GM21723 (cell line): ENCODE data around the gene ZNF362.

Source experiments
- ATAC-seq: cut with Tn5 transposase; IDR thresholded peaks from one replicate; pipeline ENCODE4 v1.9.1; 2021; ENCODE audit warnings: mild to moderate bottlenecking, moderate library complexity; ENCODE audit not compliant: unreplicated experiment

The ZNF362 gene

DNA sequence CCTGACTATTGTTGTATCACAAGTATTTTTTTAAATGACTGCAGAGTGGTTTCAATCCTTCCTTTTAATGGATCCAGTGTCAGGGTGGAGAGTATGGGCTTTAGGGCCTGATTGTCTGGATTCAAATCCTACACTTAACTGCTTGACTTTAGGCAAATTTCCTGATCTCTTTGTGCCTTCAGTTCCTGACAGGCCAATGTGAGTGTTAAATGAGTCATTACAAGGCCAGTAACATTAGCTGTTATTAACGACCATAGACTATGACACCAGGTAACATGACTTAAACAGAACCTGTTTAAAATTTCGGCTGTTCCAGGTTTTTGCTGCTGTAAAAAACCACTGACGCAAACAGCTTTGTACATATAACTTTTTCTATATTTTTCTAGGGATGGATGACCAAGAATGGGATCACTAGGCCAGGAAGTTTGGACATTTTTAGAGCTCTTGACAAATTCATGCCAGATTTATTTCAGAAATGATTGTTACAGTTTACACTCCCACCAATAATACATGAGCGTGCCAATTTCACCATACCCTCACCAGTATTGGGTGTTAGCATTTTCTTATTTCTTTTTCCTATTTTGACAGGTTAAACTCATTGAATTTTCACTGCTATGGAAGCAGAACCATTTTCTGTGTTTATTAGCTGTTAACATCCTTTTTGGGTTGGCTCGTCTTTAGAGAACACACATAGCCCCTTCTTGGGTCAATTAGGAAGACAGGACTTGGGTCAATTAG, 11.3 kb downstream of the ZNF362 start:
- no peak for ATAC-seq

DNA sequence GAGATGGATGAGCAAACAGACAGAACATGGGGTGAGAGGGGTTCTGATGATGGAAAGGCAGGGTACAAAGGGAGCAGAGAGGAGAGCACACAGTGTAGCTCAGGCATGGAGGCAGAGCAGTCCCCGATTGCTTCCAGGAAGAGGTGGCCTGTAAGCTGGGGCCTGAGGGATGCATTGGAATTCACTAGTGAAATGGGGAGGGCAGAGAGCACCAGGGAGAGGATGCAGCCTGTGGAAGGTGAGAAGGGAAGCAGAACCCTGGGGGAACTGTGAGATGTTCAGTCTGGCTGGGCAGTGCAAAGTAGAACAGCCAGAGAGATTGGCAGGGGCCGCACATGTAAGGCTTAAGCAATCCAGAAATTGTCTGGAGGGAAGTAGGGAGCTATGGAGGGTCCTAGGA, 12.2 kb downstream of the ZNF362 start:
- ATAC-seq: no peak

GRCh38 chr1:33268927-33269610, 12.8 kb downstream of the ZNF362 start:
- ATAC-seq: no peak

- ATAC-seq: no peak
Observed at GRCh38 chr1:33269621-33270020, 13.3 kb downstream of the ZNF362 start.

DNA sequence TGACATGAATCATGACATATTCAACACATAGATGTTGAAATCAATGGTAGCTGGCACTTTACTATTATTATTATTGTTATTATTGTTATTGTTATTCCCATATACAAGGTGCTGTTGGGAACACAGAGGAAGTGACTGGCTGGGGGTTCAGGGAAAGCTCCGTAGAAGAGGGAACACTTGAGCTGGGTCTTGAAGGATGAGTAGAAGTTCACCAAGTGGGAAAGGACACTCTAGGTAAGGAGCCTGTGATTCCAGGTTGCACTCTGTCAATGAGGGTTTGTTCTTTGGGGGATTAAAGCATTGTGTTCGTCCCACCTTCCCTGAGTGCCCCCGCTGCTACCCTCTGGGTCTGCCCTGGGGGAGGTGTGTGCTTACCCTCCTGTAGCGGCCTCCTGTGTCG, 14.1 kb downstream of the ZNF362 start:
- no peak for ATAC-seq

DNA sequence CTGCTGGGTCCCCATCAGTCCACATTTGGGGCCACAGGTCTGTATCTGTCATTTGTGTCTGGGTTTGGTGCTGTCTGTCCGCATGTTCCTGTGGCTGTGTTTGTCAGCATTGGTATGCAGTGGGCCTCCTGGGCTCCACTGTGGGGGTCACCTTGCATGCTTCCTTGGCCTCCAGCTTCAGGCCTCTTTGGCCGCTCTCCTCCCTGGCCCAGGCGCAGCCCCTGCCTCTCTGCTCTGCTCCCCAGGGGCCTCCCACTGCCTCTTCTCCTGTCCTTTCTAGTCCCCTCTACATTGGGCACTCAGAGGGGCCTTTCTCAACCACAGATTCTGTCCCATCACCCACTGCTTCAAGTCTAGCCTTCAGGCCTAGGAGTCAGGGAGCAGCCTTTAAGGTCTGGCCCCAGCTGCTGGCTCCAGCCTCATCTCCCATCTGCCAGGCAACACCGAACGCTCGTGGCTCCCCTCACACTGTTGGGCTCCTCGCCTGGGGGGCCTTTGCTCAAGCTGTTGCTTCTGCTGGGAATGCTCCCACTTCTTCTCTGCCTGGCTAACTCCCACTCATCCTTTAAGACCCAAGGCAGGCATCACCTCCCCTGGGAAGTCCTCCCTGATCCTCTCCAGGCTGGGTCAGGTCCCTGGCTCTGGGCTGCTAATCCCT, 14.6 kb downstream of the ZNF362 start:
- ATAC-seq: no peak

DNA sequence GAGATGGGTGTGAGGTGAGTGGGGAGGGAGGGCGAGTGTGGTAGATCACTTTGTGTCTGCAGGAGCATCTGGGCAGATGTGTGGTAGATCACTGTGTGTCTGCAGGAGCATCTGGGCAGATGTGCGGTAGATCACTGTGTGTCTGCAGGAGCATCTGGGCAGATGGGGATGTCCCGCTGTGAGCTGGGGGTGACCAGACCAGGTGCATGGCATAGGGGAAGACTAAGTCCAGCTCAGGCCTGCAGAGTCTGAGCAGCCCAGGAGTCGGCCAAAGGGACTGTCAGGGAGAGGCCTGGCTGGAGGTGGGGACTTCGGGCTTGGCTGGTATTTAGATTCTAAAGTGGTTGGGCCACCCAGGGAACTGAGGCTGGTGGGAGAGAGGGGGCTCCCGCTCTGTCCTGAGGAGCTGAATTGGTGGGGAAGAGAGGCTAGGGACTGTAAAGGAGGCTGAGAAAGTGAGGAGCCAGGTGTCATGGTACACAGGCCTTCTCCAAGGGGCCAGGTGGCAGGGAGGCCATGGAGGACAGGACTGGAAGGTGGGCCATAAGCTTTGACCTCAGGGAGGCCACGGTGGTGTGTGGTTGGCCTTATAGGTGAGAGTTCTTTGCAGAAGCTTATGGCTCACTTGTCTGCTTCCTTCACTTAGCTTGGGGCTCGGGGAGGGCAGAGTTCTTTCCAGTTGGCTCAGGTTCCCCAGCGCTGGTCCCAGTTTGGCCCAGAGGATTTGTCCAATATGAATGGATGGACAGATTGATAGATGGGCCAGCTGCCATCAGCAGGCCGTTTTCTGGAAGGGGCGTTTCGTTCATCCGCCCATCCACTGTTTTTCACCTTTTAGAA, 15.6 kb downstream of the ZNF362 start:
- no peak for ATAC-seq

DNA sequence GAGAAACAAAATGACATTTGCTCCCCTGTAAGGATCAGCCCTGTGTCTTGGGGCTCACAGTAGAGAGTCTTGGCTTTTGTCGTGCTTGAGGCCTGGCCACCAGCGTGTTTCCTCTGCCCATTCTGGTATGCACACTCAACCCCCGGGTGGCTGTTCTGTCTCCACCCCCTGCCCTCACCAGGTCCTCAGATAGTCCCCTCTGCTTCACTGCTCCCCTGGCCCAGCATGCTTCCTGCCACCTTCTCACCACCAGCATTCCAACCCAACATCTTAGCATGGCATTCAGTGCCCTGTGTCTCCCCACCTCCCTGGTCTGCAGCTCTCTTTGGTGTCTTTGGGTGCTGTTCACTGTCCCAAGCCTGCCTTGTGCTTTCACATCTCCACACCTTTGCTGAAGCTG, 16.2 kb downstream of the ZNF362 start:
- no peak for ATAC-seq

GRCh38 chr1:33272930-33273329, 16.6 kb downstream of the ZNF362 start:
- no peak for ATAC-seq

GRCh38 chr1:33273406-33273805, 17.1 kb downstream of the ZNF362 start:
- no peak for ATAC-seq

GRCh38 chr1:33273961-33274371, 17.7 kb downstream of the ZNF362 start:
- ATAC-seq: no peak

DNA sequence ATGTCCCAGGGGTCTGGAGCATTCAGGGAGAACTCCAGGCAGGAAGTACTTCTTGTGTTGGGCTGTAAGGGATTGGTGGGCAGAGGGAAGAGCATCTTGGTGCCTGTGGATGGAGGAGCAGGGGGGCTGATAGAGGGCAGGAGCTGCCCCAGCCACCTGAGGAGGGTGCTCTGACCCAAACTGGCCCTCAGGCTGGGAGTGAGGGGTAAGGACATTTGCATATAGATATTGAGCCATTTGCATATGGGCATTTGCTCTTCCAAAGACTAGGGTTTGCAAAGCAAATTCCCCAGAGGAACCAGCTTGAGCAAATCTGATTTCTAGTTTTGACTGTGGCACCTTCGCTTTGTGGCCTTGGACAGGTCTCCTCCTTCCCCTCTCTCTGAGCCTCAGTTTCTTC, 18.2 kb downstream of the ZNF362 start:
- no peak for ATAC-seq

GRCh38 chr1:33275195-33275594, 18.9 kb downstream of the ZNF362 start:
- no peak for ATAC-seq

DNA sequence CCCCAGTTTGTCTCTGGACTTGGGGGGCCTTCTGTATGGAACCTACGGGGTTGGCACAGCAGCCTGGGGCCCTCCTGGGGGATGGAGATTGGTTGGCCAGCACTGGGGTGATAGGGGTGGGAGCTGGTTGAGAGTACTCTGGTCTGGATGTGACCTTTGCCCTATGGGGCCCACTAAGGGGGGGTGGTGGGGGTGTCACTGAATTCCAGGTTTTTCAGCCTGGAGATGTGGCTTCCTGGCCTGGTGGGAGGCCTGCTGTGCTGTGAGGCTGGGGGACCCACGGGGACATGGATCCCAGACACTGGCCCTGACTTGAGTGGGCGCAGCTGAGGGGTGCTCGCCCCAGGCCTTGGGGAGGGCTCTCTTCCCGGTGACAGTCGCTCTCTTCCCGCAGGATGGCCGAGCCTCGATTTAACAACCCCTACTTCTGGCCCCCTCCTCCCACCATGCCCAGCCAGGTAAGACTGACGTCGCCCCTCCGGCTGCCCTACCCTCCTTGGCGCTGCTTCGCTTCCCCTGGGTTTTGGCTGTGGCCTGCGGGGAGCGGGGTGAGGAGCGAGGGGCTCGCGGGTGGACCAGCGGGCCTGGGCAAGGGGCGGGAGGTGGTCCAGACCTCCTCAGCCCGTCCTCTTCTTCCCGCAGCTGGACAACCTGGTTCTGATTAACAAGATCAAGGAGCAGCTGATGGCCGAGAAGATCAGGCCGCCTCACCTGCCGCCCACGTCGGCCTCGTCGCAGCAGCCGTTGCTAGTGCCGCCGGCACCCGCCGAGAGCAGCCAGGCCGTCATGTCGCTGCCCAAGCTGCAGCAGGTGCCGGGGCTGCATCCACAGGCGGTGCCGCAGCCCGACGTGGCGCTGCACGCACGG, 19.6 kb downstream of the ZNF362 start:
- no peak for ATAC-seq

GRCh38 chr1:33276573-33277298, 20.4 kb downstream of the ZNF362 start:
- no peak for ATAC-seq

GRCh38 chr1:33277488-33278084, 21.3 kb downstream of the ZNF362 start:
- ATAC-seq: no peak

DNA sequence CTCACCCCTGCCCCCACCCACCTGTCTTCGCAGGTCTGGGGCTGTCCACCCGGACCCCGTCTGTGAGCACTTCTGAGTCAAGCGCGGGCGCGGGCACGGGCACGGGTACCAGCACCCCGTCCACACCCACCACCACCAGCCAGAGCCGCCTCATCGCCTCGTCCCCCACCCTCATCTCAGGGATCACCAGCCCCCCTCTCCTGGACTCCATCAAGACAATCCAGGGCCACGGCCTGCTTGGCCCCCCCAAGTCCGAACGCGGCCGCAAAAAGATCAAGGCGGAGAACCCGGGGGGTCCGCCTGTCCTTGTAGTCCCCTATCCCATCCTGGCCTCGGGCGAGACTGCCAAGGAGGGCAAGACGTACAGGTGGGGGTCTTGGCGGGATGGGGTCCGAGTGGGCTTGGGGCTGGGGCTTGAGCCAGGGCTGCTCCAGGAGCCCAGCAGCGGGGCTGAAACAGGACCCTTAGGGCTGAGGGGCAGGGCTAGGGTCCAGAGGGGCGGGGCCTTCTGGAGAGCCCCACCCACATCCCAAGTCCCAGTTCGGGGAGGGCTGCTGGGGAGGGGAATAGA, 23.9 kb downstream of the ZNF362 start:
- ATAC-seq: no peak

DNA sequence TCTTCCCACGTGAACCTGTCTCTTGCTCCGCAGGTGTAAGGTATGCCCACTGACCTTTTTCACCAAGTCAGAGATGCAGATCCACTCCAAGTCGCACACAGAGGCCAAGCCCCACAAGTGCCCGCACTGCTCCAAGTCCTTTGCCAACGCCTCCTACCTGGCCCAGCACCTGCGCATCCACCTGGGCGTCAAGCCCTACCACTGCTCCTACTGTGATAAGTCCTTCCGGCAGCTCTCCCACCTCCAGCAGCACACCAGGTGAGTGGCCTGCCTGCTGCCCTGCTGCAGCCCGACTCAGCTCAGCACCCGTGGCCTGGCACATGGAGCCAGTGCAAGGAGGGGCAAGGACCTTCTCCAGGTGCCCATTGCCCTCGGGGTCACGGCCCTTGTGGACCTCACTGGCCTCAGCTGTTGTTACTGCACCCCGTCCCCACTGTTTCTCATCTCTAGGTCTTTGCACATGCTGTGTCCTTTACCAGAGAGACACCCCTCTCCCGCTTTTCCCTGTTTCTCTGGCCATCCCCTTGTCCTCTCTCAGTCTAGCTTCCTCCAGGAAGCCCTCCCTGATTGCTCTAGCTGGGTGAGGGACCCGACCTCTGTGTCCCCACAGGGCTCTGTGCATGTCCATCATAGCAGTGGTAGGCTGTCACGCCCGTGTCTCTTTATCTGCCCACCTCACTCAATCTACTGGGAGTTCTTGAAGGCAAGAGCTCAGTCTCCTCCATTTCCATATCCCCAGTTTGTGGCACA, 25.4 kb downstream of the ZNF362 start:
- ATAC-seq: no peak
